HG03064 (cell line): ENCODE data around the gene LINC00305.

ENCODE experiments used
- ATAC-seq: cut with Tn5 transposase; IDR thresholded peaks from one replicate; pipeline ENCODE4 v1.9.1; 2021; ENCODE audit warnings: low read depth; ENCODE audit not compliant: unreplicated experiment

The LINC00305 gene

GRCh38 chr18:64037812-64038414 lies 111.0 kb downstream of the LINC00305 start:
- peak; percentile 74 for ATAC-seq

GRCh38 chr18:64032312-64032711 lies 116.6 kb downstream of the LINC00305 start:
- no peak for ATAC-seq

- ATAC-seq: no peak
Observed at GRCh38 chr18:64031411-64031810, 117.5 kb downstream of the LINC00305 start.
